ENCODE measurements around the gene SNED1. TPM values are rescaled to one million over a fixed set of nuclear protein-coding genes. Genes with fewer than 3 reads are reported as not detected.

SNED1 gene
- total and polyA plus RNA-seq, 4 donors = 0.65 to 18.1 (median 2.8) TPM

DNA sequence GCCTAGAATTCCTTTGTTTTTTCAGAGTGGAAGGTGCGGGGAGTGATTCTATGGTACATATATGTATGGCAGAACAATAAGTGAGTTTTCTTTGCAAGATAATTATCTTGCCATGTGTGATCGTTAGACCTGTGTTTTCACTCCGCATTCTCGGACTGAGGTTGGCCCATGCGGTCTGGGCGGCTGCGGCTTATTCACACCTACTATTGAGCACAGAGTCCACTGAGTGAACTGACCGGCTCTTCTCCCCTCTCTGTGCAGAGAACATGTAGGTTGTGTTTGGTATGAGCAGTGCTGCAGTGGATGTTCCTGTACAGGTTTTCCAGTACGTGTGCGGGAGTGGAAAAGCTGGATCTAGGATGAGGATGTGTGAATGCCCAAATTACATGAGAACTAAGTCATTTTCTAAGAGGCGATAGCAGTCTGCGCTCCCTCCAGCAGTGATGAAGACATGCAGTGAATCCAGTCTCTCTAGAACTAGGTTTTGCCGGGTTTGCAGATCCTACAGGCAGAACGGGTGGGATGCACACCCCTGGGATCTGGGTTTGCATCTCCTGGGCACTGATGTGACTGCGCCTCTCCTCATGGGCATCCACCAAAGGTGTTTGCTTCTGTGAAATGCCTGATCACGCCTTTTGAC is 76.6 kb downstream of the SNED1 start (continued):
- TF ChIP-seq, protein P1, sequence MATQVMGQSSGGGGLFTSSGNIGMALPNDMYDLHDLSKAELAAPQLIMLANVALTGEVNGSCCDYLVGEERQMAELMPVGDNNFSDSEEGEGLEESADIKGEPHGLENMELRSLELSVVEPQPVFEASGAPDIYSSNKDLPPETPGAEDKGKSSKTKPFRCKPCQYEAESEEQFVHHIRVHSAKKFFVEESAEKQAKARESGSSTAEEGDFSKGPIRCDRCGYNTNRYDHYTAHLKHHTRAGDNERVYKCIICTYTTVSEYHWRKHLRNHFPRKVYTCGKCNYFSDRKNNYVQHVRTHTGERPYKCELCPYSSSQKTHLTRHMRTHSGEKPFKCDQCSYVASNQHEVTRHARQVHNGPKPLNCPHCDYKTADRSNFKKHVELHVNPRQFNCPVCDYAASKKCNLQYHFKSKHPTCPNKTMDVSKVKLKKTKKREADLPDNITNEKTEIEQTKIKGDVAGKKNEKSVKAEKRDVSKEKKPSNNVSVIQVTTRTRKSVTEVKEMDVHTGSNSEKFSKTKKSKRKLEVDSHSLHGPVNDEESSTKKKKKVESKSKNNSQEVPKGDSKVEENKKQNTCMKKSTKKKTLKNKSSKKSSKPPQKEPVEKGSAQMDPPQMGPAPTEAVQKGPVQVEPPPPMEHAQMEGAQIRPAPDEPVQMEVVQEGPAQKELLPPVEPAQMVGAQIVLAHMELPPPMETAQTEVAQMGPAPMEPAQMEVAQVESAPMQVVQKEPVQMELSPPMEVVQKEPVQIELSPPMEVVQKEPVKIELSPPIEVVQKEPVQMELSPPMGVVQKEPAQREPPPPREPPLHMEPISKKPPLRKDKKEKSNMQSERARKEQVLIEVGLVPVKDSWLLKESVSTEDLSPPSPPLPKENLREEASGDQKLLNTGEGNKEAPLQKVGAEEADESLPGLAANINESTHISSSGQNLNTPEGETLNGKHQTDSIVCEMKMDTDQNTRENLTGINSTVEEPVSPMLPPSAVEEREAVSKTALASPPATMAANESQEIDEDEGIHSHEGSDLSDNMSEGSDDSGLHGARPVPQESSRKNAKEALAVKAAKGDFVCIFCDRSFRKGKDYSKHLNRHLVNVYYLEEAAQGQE (IDR thresholded peaks at IDR 0.05) = no peak
- TF ChIP-seq EGR1 (IDR thresholded peaks at IDR 0.05; ENCODE audit: low read depth in 2 of 2) = no peak

DNA sequence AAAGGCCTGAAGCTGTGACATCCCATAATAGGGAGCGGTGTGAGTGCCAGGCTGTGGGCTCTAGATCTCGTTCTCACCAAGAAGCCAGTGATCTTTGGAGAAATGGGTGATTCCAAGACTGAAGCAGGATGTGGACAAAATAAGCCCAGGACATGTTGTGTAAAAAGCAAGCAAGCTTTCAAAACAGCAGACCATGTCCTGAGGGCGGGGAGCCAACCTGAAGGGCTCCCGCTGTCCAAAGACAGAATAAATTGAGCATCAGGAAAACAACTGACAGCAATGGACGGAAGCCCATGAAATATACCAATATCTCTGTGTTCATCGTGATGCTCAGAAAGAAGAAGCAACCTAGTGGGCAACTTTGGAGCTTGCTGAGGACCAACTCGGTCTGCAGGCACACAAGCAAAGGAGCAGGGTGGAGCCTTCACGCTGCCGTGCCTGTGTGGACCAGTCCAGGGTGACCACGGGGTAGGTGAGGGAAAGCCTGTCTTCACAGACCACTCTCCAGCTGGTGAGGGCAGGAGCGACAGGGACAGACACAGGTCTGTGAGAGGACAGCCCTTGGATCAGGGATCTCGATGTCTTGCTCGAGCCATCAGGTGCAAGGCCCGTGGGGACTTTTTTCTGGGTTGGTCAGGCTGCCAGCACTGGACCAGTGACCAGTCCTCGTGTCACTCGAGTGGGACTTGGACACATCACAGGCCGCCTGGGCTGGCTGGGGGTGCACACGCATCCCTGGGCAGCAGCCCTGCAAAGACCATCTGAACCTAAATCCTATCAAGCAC is 82.2 kb downstream of the SNED1 start:
- H3K4me3 ChIP-seq (ENCODE audit: low read depth in 1 of 3, low read length in 3 of 3) = no peak overlapping the region
- TF ChIP-seq HNF4G (IDR thresholded peaks at IDR 0.05) = peak; percentile 16
- TF ChIP-seq RXRA (IDR thresholded peaks at IDR 0.05) = no peak
- peak; percentile 56 to 64 for TF ChIP-seq HNF4A (conservative IDR thresholded peaks at IDR 0.05)
- TF ChIP-seq SP1 (IDR thresholded peaks at IDR 0.05) = peak; percentile 9
- no peak for TF ChIP-seq EGR1 (IDR thresholded peaks at IDR 0.05; ENCODE audit: low read depth in 2 of 2)
- TF ChIP-seq RAD21 (IDR thresholded peaks at IDR 0.05) = peak in 1 of 2 donors; percentile 21
- peak; percentile 33 for DNase-seq (ENCODE audit: low spot score)
- no peaks in the 10 kb centered on the region for H3K9me3 ChIP-seq (ENCODE audit: control insufficient read depth in 4 of 4, low read length in 3 of 4)
- H3K27me3 ChIP-seq (ENCODE audit: control insufficient read depth in 4 of 4, insufficient read depth in 4 of 4, low read length in 3 of 4) = no peaks in the 10 kb centered on the region
- H3K27ac ChIP-seq (ENCODE audit: low read depth in 1 of 2, low read length in 2 of 2) = peak overlapping the region in 1 of 2 donors; percentile 25
- H3K4me1 ChIP-seq (ENCODE audit: control insufficient read depth in 4 of 4, insufficient read depth in 4 of 4, low read length in 3 of 4) = peaks cover 0 to 8% (median 7%) of the 10 kb centered on the region in 4 donors
- 73% methylated on average over 18 of the region's 18 CpGs for WGBS
- no peaks in the 10 kb centered on the region for H3K36me3 ChIP-seq (ENCODE audit: control insufficient read depth in 4 of 4, insufficient read depth in 3 of 4, low read depth in 1 of 4, low read length in 3 of 4)
- H3K9ac ChIP-seq (ENCODE audit: low read depth in 1 of 2, low read length in 2 of 2) = no peak overlapping the region

DNA sequence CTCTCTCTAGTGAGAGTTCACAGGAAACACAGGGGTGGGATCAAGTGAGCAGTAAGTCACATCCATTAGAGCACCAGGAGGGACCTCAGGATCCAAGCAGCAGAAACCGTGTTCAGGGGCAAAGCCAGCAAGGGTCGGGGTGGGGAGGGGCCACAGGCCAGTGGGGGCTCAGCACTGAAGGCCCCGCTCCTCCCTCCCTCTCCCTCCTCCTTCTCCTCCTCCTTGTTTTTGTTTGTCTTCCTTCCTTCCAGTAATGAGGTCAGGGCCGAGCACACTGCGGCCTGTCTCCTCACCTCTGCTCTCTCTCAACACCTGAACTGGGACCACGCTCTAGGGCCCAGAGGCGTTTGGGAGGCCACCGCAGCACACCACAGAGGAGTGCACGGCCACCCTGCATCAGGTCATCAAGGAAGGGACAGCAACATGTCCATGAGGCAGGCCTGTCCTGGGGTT is 82.8 kb downstream of the SNED1 start:
- Histone ChIP-seq H3K4me1 (ENCODE audit: control insufficient read depth in 4 of 4, insufficient read depth in 4 of 4, low read length in 3 of 4) (peaks cover 0 to 8% (median 7%) of the 10 kb centered on the region in 4 donors), H3K9ac (ENCODE audit: low read depth in 1 of 2, low read length in 2 of 2) (no peak overlapping the region), H3K9me3 (ENCODE audit: control insufficient read depth in 4 of 4, low read length in 3 of 4) (no peaks in the 10 kb centered on the region), H3K27ac (ENCODE audit: low read depth in 1 of 2, low read length in 2 of 2) (no peak overlapping the region), H3K36me3 (ENCODE audit: control insufficient read depth in 4 of 4, insufficient read depth in 3 of 4, low read depth in 1 of 4, low read length in 3 of 4) (peaks cover 0 to 3% (median under 1%) of the 10 kb centered on the region in 4 donors), H3K4me3 (ENCODE audit: low read depth in 1 of 3, low read length in 3 of 3) (no peak overlapping the region), H3K27me3 (ENCODE audit: control insufficient read depth in 4 of 4, insufficient read depth in 4 of 4, low read length in 3 of 4) (no peaks in the 10 kb centered on the region)
- TF ChIP-seq, protein P2, sequence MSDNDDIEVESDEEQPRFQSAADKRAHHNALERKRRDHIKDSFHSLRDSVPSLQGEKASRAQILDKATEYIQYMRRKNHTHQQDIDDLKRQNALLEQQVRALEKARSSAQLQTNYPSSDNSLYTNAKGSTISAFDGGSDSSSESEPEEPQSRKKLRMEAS (IDR thresholded peaks at IDR 0.05) = no peak
- TF ChIP-seq YY1 (IDR thresholded peaks at IDR 0.05) = no peak
- no peak for TF ChIP-seq EGR1 (IDR thresholded peaks at IDR 0.05; ENCODE audit: low read depth in 2 of 2)
- no peak for TF ChIP-seq HNF4G (IDR thresholded peaks at IDR 0.05)
- TF ChIP-seq, protein P1 (IDR thresholded peaks at IDR 0.05) = no peak
- TF ChIP-seq, protein P3, sequence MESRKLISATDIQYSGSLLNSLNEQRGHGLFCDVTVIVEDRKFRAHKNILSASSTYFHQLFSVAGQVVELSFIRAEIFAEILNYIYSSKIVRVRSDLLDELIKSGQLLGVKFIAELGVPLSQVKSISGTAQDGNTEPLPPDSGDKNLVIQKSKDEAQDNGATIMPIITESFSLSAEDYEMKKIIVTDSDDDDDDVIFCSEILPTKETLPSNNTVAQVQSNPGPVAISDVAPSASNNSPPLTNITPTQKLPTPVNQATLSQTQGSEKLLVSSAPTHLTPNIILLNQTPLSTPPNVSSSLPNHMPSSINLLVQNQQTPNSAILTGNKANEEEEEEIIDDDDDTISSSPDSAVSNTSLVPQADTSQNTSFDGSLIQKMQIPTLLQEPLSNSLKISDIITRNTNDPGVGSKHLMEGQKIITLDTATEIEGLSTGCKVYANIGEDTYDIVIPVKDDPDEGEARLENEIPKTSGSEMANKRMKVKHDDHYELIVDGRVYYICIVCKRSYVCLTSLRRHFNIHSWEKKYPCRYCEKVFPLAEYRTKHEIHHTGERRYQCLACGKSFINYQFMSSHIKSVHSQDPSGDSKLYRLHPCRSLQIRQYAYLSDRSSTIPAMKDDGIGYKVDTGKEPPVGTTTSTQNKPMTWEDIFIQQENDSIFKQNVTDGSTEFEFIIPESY (IDR thresholded peaks at IDR 0.05) = no peak
- TF ChIP-seq HNF4A (conservative IDR thresholded peaks at IDR 0.05) = no peak
- no peak for TF ChIP-seq SP1 (IDR thresholded peaks at IDR 0.05)
- TF ChIP-seq JUND (IDR thresholded peaks at IDR 0.05) = no peak
- no peak for TF ChIP-seq FOXA2 (IDR thresholded peaks at IDR 0.05)
- TF ChIP-seq RAD21 (IDR thresholded peaks at IDR 0.05) = no peak
- no peak for TF ChIP-seq FOXA1 (IDR thresholded peaks at IDR 0.05)
- TF ChIP-seq GABPA (IDR thresholded peaks at IDR 0.05 in 1 of 2, conservative IDR thresholded peaks at IDR 0.05 in 1 of 2) = no peak
- no peak for TF ChIP-seq RXRA (IDR thresholded peaks at IDR 0.05)
- TF ChIP-seq, protein P4, sequence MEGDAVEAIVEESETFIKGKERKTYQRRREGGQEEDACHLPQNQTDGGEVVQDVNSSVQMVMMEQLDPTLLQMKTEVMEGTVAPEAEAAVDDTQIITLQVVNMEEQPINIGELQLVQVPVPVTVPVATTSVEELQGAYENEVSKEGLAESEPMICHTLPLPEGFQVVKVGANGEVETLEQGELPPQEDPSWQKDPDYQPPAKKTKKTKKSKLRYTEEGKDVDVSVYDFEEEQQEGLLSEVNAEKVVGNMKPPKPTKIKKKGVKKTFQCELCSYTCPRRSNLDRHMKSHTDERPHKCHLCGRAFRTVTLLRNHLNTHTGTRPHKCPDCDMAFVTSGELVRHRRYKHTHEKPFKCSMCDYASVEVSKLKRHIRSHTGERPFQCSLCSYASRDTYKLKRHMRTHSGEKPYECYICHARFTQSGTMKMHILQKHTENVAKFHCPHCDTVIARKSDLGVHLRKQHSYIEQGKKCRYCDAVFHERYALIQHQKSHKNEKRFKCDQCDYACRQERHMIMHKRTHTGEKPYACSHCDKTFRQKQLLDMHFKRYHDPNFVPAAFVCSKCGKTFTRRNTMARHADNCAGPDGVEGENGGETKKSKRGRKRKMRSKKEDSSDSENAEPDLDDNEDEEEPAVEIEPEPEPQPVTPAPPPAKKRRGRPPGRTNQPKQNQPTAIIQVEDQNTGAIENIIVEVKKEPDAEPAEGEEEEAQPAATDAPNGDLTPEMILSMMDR (IDR thresholded peaks at IDR 0.05; ENCODE audit: low read depth, low read length, missing input control) = no peak
- no peak for TF ChIP-seq TAF1 (conservative IDR thresholded peaks at IDR 0.05)
- no peak for TF ChIP-seq NR2F2 (IDR thresholded peaks at IDR 0.05)
- WGBS = 70% methylated on average over 9 of the region's 9 CpGs
- no peak for DNase-seq (ENCODE audit: low spot score)
